NCI-H1930 (cell line): Measurements from ENCODE around the gene PYGM.
A peak's percentile ranks its signal among the peaks of the same experiment; 100 is the strongest.

Experiments
- DNase-seq, 2 experiments: peaks; one replicate each; lab custom pipeline; 2025; lab: John Stamatoyannopoulos, UW

Gene PYGM

GRCh38 chr11:64759722-64760719 lies at the start of gene PYGM:
PYGM (minus strand) TSS chr11:64759974; CDS start chr11:64759898, 76 bp downstream.
- DNase-seq, result no peak

- no peak for DNase-seq
Observed at GRCh38 chr11:64805481-64805880, 45.7 kb upstream of the PYGM start.

GRCh38 chr11:64804346-64805210 lies 44.8 kb upstream of the PYGM start:
- DNase-seq, result no peak

GRCh38 chr11:64803846-64804345 lies 44.1 kb upstream of the PYGM start:
- DNase-seq, result no peak

GRCh38 chr11:64803158-64803845 lies 43.5 kb upstream of the PYGM start, which contains the start of gene MAP4K2:
MAP4K2 (minus strand) TSS chr11:64803214; CDS start chr11:64803149, 65 bp downstream.
- DNase-seq, result peak; percentile 66 to 85

GRCh38 chr11:64802370-64803157 lies 42.8 kb upstream of the PYGM start:
- DNase-seq, result no peak

- DNase-seq, result no peak
Observed at GRCh38 chr11:64801561-64802369, 42.0 kb upstream of the PYGM start.

GRCh38 chr11:64801158-64801464 lies 41.3 kb upstream of the PYGM start:
- no peak for DNase-seq

GRCh38 chr11:64800303-64801157 lies 40.8 kb upstream of the PYGM start:
- DNase-seq, result no peak

- DNase-seq, result no peak
Observed at GRCh38 chr11:64799623-64800302, 40.0 kb upstream of the PYGM start.

- no peak for DNase-seq
Observed at GRCh38 chr11:64799256-64799622, 39.5 kb upstream of the PYGM start.

GRCh38 chr11:64796757-64797541 lies 37.2 kb upstream of the PYGM start:
- no peak for DNase-seq

GRCh38 chr11:64796047-64796756 lies 36.4 kb upstream of the PYGM start:
- no peak for DNase-seq

- no peak for DNase-seq
Observed at GRCh38 chr11:64794526-64794925, 34.8 kb upstream of the PYGM start.

- DNase-seq, result no peak
Observed at GRCh38 chr11:64793271-64794160, 33.7 kb upstream of the PYGM start.

GRCh38 chr11:64792482-64792881 lies 32.7 kb upstream of the PYGM start:
- no peak for DNase-seq
